ENCODE results near the gene DMKN.

GRCh38 chr19:35543280-35544109 is 30.0 kb upstream of the DMKN start:
- no peak for TF ChIP-seq CTCF (conservative IDR thresholded peaks at IDR 0.05 in 1 of 2, IDR thresholded peaks at IDR 0.05 in 1 of 2; ENCODE audit: extremely low read depth in 1 of 2, insufficient read depth in 1 of 2, low read depth in 1 of 2, low read length in 2 of 2)
- no peak for TF ChIP-seq EZH2 (IDR thresholded peaks at IDR 0.05; ENCODE audit: borderline replicate concordance, low read length)

Measured in mammary epithelial cell (primary cell).